K562 (cell line): ENCODE measurements around the gene TEX48. TPM values are rescaled to one million over a fixed set of nuclear protein-coding genes. Genes with fewer than 3 reads are reported as not detected.

Experiments used
- ARHGAP35 ChIP-seq: fragments of 450-650 bp; IDR thresholded peaks from 2 replicates; pipeline ENCODE4 v1.6.1; 2018; ENCODE audit not compliant: partially characterized antibody
- ATF7 ChIP-seq: fragments of 450-650 bp; IDR thresholded peaks from 2 replicates; pipeline ENCODE4 v1.7.1; 2014; ENCODE audit warnings: mild to moderate bottlenecking, moderate library complexity
- CTCF ChIP-seq, 3 experiments: IDR thresholded peaks in 2 of 3; conservative IDR thresholded peaks in 1 of 3; 2 replicates each; pipeline ENCODE4 v1.5.1; 2011 to 2012; ENCODE audit warnings: low read length in 3 of 3, mild to moderate bottlenecking in 3 of 3, control low read depth in 2 of 3, improper control_type of control experiment in 1 of 3, inconsistent platforms in 1 of 3, low read depth in 1 of 3, mixed read lengths in 1 of 3, moderate library complexity in 1 of 3; ENCODE audit not compliant: insufficient read depth in 2 of 3
- DEAF1 ChIP-seq: fragments of 450-650 bp; formaldehyde crosslinking; IDR thresholded peaks from 2 replicates; pipeline ENCODE4 v1.4.0; 2020; ENCODE audit warnings: mild to moderate bottlenecking, moderate library complexity
- E2F3 ChIP-seq: fragments of 250-450 bp; sonication (Bioruptor Pico); IDR thresholded peaks from 2 replicates; pipeline ENCODE4 v1.4.0; 2020; ENCODE audit warnings: mild to moderate bottlenecking
- FOS ChIP-seq: IDR thresholded peaks from 3 replicates; pipeline ENCODE4 v1.6.1; 2011; ENCODE audit not compliant: insufficient read length; ENCODE audit errors: extremely low read depth
- FOSL1 ChIP-seq: fragments of 200-800 bp; sonication (Bioruptor generic); conservative IDR thresholded peaks from 2 replicates; pipeline ENCODE4 v1.6.1; 2016; ENCODE audit warnings: missing genetic modification characterization, missing compliant biosample characterization
- FUS ChIP-seq: fragments of 200-400 bp; formaldehyde crosslinking; optimal IDR thresholded peaks from 2 replicates; pipeline ENCODE3; 2017; ENCODE audit warnings: low read depth, low read length
- LCOR ChIP-seq: sonication (generic); formaldehyde crosslinking; IDR thresholded peaks from 2 replicates; pipeline ENCODE4 v1.8.0; 2022; ENCODE audit warnings: mild to moderate bottlenecking, missing genetic modification reagents
- NFIC ChIP-seq: fragments of 450-650 bp; IDR thresholded peaks from 2 replicates; pipeline ENCODE4 v1.6.1; 2017; ENCODE audit warnings: mild to moderate bottlenecking, inconsistent platforms
- RB1 ChIP-seq: fragments of 450-650 bp; IDR thresholded peaks from 2 replicates; pipeline ENCODE4 v1.6.1; 2017; ENCODE audit warnings: low read depth, mild to moderate bottlenecking
- SMARCE1 ChIP-seq: fragments of 450-650 bp; IDR thresholded peaks from 2 replicates; pipeline ENCODE4 v1.7.1; 2016; ENCODE audit warnings: mild to moderate bottlenecking
- SMC3 ChIP-seq: conservative IDR thresholded peaks from 2 replicates; pipeline ENCODE4 v1.6.1; 2011; ENCODE audit warnings: low read depth, low read length, improper control_type of control experiment; ENCODE audit not compliant: insufficient read depth
- TAF15 ChIP-seq: fragments of 200-400 bp; formaldehyde crosslinking; IDR thresholded peaks from 2 replicates; pipeline ENCODE4 v1.6.1; 2017; ENCODE audit warnings: mild to moderate bottlenecking, low read depth, low read length, moderate library complexity
- TCF3 ChIP-seq: sonication (generic); formaldehyde crosslinking; IDR thresholded peaks from 2 replicates; pipeline ENCODE4 v1.4.0; 2020; ENCODE audit warnings: mild to moderate bottlenecking, missing genetic modification reagents
- ZNF121 ChIP-seq: sonication (generic); formaldehyde crosslinking; conservative IDR thresholded peaks from 2 replicates; pipeline ENCODE4 v1.8.0; 2022; ENCODE audit warnings: missing genetic modification reagents
- ZNF146 ChIP-seq: IDR thresholded peaks from one replicate; pipeline ENCODE4 v1.6.1; 2018; ENCODE audit warnings: missing compliant biosample characterization; ENCODE audit not compliant: unreplicated experiment
- ZNF384 ChIP-seq: IDR thresholded peaks from 2 replicates; pipeline ENCODE4 v1.6.1; 2012; ENCODE audit warnings: low read depth, low read length, improper control_type of control experiment
- ZNF586 ChIP-seq: fragments of 450-650 bp; formaldehyde crosslinking; conservative IDR thresholded peaks from 2 replicates; pipeline ENCODE4 v1.4.0; 2020; ENCODE audit warnings: mild to moderate bottlenecking, moderate library complexity
- ZZZ3 ChIP-seq: fragments of 450-650 bp; IDR thresholded peaks from 2 replicates; pipeline ENCODE4 v1.6.1; 2016; ENCODE audit warnings: antibody characterized with exemption, mild to moderate bottlenecking, moderate library complexity
- polyA plus RNA-seq, 8 experiments: library from polyadenylated mRNA; depleted of rRNA in 4 of 8; stranded (reverse) in 5 of 8; unstranded in 3 of 8; fragments of >200 nt; fragmentation: Nextera tagmentation in 2 of 8; fragmentation: Illumina TruSeq in 1 of 8; extraction: Ambion mirVana in 2 of 8; extraction: Trizol in 1 of 8; gene quantifications; 2 replicates each; pipeline versions ENCODE4 v1.2.1 to v1.2.3, GENCODE V29; 2011 to 2014; ENCODE audit warnings: inconsistent platforms in 1 of 8, missing spikeins in 1 of 8
- total RNA-seq, 7 experiments: library from RNA; depleted of rRNA in 6 of 7; stranded (reverse); fragments of >200 nt in 6 of 7; fragmentation: Illumina TruSeq in 2 of 7; extraction: Trizol in 2 of 7; gene quantifications; 2 replicates each; pipeline versions ENCODE4 v1.2.1 to v1.2.3, GENCODE V29; 2011 to 2021; ENCODE audit warnings: low replicate concordance in 1 of 7
- TF ChIP-seq, protein P1 (sequence below): fragments of 450-650 bp; IDR thresholded peaks from 2 replicates; pipeline ENCODE4 v1.6.1; 2016; ENCODE audit warnings: missing biosample characterization, missing genetic modification characterization
- TF ChIP-seq, protein P2 (sequence below): sonication (generic); formaldehyde crosslinking; IDR thresholded peaks from 2 replicates; pipeline ENCODE4 v1.8.1; 2023; ENCODE audit warnings: mild to moderate bottlenecking, missing genetic modification reagents
- TF ChIP-seq, protein P3 (sequence below): fragments of 450-650 bp; IDR thresholded peaks from 2 replicates; pipeline ENCODE4 v1.6.1; 2016; ENCODE audit warnings: antibody characterized with exemption

Gene TEX48
- total and polyA plus RNA-seq, 9 of the 15 experiments (the other 6 are each of a cell fraction or from before 2014, with no cell fraction given): not detected

DNA sequence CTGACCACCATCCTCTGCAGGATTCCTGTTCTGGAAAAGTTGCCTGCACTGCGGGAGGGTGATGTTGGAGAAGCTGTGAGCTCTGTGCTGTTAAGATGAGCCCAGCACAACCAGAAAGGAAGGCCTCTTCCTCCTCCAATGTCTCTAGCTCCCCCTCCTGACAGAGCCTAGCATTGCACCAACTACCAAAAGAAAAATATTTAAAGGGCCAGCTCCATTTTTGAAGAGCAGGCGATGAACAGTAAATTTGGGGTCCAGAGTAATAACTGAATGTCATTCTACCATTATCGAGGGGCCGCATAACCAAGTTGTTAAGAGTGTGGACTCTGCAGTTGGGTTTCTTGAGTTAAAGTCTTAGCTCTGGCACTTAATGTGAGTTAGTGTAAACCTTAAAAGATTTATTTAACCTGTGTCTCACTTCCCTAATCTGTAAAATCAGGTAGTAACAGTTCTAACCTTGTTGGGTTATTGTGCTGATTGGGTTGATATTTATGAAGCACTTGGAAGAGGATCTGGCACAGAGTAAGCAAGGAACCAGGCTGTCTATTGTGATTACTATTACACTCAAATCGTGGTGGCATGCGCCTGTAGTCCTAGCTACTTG, 28.3 kb downstream of the TEX48 start (continued):
- no peak for TF ChIP-seq FOS
- TF ChIP-seq FOSL1: no peak
- peak; percentile 88 to 98 (median 90) for TF ChIP-seq CTCF (IDR thresholded peaks at IDR 0.05 in 2 of 3, conservative IDR thresholded peaks at IDR 0.05 in 1 of 3; ENCODE audit: insufficient read depth in 2 of 3, low read depth in 1 of 3, low read length in 3 of 3)
- TF ChIP-seq, protein P1, sequence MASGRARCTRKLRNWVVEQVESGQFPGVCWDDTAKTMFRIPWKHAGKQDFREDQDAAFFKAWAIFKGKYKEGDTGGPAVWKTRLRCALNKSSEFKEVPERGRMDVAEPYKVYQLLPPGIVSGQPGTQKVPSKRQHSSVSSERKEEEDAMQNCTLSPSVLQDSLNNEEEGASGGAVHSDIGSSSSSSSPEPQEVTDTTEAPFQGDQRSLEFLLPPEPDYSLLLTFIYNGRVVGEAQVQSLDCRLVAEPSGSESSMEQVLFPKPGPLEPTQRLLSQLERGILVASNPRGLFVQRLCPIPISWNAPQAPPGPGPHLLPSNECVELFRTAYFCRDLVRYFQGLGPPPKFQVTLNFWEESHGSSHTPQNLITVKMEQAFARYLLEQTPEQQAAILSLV: no peak
- TF ChIP-seq RB1: peak; percentile 45; the same call in 1 of the 2 replicates
- TF ChIP-seq, protein P2, sequence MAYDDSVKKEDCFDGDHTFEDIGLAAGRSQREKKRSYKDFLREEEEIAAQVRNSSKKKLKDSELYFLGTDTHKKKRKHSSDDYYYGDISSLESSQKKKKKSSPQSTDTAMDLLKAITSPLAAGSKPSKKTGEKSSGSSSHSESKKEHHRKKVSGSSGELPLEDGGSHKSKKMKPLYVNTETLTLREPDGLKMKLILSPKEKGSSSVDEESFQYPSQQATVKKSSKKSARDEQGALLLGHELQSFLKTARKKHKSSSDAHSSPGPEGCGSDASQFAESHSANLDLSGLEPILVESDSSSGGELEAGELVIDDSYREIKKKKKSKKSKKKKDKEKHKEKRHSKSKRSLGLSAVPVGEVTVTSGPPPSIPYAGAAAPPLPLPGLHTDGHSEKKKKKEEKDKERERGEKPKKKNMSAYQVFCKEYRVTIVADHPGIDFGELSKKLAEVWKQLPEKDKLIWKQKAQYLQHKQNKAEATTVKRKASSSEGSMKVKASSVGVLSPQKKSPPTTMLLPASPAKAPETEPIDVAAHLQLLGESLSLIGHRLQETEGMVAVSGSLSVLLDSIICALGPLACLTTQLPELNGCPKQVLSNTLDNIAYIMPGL (CRISPR knock-in tag): no peak
- TF ChIP-seq, protein P3, sequence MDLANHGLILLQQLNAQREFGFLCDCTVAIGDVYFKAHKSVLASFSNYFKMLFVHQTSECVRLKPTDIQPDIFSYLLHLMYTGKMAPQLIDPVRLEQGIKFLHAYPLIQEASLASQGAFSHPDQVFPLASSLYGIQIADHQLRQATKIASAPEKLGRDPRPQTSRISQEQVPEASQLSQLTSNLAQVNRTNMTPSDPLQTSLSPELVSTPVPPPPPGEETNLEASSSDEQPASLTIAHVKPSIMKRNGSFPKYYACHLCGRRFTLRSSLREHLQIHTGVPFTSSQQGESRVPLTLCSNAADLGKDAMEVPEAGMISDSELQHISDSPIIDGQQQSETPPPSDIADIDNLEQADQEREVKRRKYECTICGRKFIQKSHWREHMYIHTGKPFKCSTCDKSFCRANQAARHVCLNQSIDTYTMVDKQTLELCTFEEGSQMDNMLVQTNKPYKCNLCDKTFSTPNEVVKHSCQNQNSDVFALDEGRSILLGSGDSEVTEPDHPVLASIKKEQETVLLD: no peak
- no peak for TF ChIP-seq ATF7
- TF ChIP-seq TCF3 (CRISPR knock-in tag): no peak
- TF ChIP-seq DEAF1 (CRISPR knock-in tag): peak; percentile 84
- no peak for TF ChIP-seq ZNF586 (CRISPR knock-in tag)
- no peak for TF ChIP-seq LCOR (CRISPR knock-in tag)
- TF ChIP-seq E2F3 (CRISPR knock-in tag): no peak
- no peak for TF ChIP-seq ZZZ3
- TF ChIP-seq ZNF384: no peak
- TF ChIP-seq SMARCE1: no peak
- TF ChIP-seq SMC3: peak; percentile 96
- no peak for TF ChIP-seq ZNF121 (CRISPR knock-in tag)
- TF ChIP-seq ARHGAP35: no peak
- no peak for TF ChIP-seq FUS
- no peak for TF ChIP-seq TAF15
- TF ChIP-seq ZNF146 (CRISPR knock-in tag): no peak
- TF ChIP-seq NFIC: no peak
